CD4-positive, CD25-positive, alpha-beta regulatory T cell (primary cell): ENCODE data around the gene DENND5B. TPM values are rescaled to one million over a fixed set of nuclear protein-coding genes. Genes with fewer than 3 reads are reported as not detected.

ENCODE experiments used
- ATAC-seq, 2 donors: fragments of 150-1000 bp; cut with Tn5 transposase; one replicate each; pipeline ENCODE4 v1.10.0; 2021; ENCODE audit warnings: low read depth in 2 of 2, moderate number of reproducible peaks in 2 of 2, moderate library complexity in 1 of 2
- DNase-seq, 3 donors: peaks; one replicate each; pipeline versions ENCODE4 v3.0.0 to v3.0.0-alpha.2; 2012 to 2022; ENCODE audit warnings: mixed read lengths in 1 of 3
- H3K27ac ChIP-seq: one replicate; pipeline ENCODE4 v1.7.0; 2013; ENCODE audit warnings: mild to moderate bottlenecking, low read length; ENCODE audit not compliant: insufficient read depth, poor library complexity, severe bottlenecking
- H3K27me3 ChIP-seq: one replicate; pipeline ENCODE4 v1.7.0; 2013; ENCODE audit warnings: low read length; ENCODE audit not compliant: control insufficient read depth, insufficient read depth
- H3K36me3 ChIP-seq: one replicate; pipeline ENCODE4 v1.7.0; 2013; ENCODE audit warnings: mild to moderate bottlenecking, low read length, moderate library complexity; ENCODE audit not compliant: control insufficient read depth, insufficient read depth
- H3K4me1 ChIP-seq: 2 replicates; pipeline ENCODE4 v1.7.0; 2013; ENCODE audit warnings: mild to moderate bottlenecking, low read length; ENCODE audit not compliant: insufficient read depth, control insufficient read depth, poor library complexity, severe bottlenecking
- H3K4me3 ChIP-seq: one replicate; pipeline ENCODE4 v1.7.0; 2013; ENCODE audit warnings: low read depth, mild to moderate bottlenecking, low read length, moderate library complexity
- H3K9me3 ChIP-seq, 2 experiments: 1 replicate in 1 of 2; 2 replicates in 1 of 2; pipeline ENCODE4 v1.7.0; 2013; ENCODE audit warnings: low read length in 2 of 2, mild to moderate bottlenecking in 1 of 2, moderate library complexity in 1 of 2; ENCODE audit not compliant: control insufficient read depth in 2 of 2
- H3K27ac Mint-ChIP-seq, 3 donors: one replicate each; pipeline ENCODE4 v1.8.0; 2020 to 2022; ENCODE audit warnings: mild to moderate bottlenecking in 3 of 3, mixed read lengths in 3 of 3, moderate library complexity in 2 of 3
- H3K27me3 Mint-ChIP-seq: one replicate; pipeline ENCODE4 v1.8.0; 2022; ENCODE audit warnings: mild to moderate bottlenecking, mixed read lengths
- H3K36me3 Mint-ChIP-seq: one replicate; pipeline ENCODE4 v1.8.0; 2020; ENCODE audit warnings: mixed read lengths
- H3K4me1 Mint-ChIP-seq, 4 donors: one replicate each; pipeline ENCODE4 v1.8.0; 2020 to 2022; ENCODE audit warnings: mixed read lengths in 4 of 4, mild to moderate bottlenecking in 1 of 4
- H3K4me3 Mint-ChIP-seq, 4 donors: one replicate each; pipeline ENCODE4 v1.8.0; 2020 to 2022; ENCODE audit warnings: mild to moderate bottlenecking in 4 of 4, mixed read lengths in 4 of 4, moderate library complexity in 3 of 4
- H3K9me3 Mint-ChIP-seq, 7 donors: one replicate each; pipeline ENCODE4 v1.8.0; 2020 to 2022; ENCODE audit warnings: mixed read lengths in 7 of 7, mild to moderate bottlenecking in 3 of 7, moderate library complexity in 2 of 7
- polyA plus RNA-seq, 4 donors: library from polyadenylated mRNA; unstranded; fragments of 300-500 nt; fragmentation: Illumina TruSeq; gene quantifications; one replicate each; pipeline ENCODE4 v1.2.3, GENCODE V29; 2021
- total RNA-seq: library from RNA; stranded (reverse); gene quantifications from one replicate; pipeline ENCODE4 v1.2.3, GENCODE V29; 2022

DENND5B gene
- total and polyA plus RNA-seq, 5 donors from 2014 or later = 0.39 to 0.76 TPM; not detected in 3

DNA sequence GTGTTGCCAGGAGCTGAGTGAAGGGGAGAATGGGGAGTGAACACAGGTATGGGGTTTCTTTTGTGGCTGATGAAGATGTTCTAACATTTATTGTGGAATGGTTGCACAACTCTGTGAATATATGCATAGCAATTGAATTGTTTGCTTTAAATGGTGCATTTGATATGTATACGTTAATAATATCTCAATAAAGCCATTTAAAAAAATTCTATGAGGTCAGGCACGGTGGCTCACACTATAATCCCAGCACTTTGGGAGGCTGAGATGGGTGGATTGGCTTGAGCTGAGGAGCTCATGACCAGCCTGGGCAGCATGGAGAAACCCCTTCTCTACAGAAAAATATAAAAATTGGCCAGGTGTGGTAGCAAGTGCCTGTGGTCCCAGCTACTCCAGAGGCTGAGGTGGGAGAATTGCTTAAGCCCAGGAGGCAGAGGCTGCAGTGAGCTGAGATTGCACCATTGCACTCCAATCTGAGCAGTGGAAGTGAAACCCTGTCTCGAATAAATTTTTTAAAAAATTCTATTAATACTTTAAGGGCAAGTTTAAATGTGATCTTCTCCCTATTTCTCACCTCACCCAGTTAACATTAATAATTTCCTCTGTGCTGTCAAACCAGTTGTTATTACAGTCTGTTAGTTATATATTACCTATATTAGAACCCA lies 65.3 kb downstream of the DENND5B start:
- no peak for ATAC-seq
- no peak overlapping the region for H3K27ac ChIP-seq

DNA sequence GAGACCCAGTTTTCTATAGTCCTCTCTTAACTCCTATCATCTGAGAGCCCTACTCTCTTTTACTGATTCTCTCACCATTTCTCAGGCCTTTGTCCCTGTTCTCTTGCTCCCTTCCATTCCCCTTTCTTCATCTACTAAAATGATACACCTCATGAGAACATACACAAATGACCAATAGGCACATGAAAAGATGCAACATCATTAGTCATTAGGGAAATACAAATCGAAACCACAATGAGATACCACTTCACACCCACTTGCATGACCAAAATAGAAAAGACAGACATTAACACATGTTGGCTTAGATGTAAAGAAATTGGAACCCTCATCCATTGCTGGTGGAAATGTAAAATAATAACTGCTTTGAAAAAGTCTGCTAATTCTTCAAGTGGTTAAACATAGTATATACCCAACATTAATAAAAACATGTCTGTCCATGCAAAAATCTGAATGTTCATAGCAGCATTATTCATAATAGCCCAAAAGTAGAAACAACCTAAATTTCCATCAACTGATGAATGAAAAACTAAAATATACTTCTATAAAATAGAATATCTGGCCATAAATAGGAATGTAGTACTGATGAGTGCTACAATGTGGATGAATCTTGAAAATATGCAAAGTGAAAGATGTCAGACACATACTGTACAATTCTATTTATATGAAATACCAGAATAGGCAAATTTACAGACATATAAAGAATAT lies 66.0 kb downstream of the DENND5B start:
- H3K27ac ChIP-seq = no peak overlapping the region
- ATAC-seq = no peak
- Mint-ChIP-seq H3K4me3 (no peak overlapping the region), H3K36me3 (no peaks in the 10 kb centered on the region), H3K4me1 (peaks cover 0 to 2% (median 0%) of the 10 kb centered on the region in 4 donors), H3K27ac (no peak overlapping the region), H3K27me3 (peaks cover 14% of the 10 kb centered on the region), H3K9me3 (peaks cover 0 to 2% (median 0%) of the 10 kb centered on the region in 7 donors)
- DNase-seq = no peak
- no peak overlapping the region for H3K4me3 ChIP-seq
- H3K4me1 ChIP-seq = no peaks in the 10 kb centered on the region
- H3K9me3 ChIP-seq = no peaks in the 10 kb centered on the region
- H3K27me3 ChIP-seq = peaks cover 4% of the 10 kb centered on the region
- H3K36me3 ChIP-seq = no peaks in the 10 kb centered on the region

More for the DNA sequence above, 65.3 kb downstream of the DENND5B start:
- Histone ChIP-seq H3K9me3 (no peaks in the 10 kb centered on the region), H3K4me3 (no peak overlapping the region), H3K27me3 (peaks cover 4% of the 10 kb centered on the region), H3K36me3 (no peaks in the 10 kb centered on the region), H3K4me1 (no peaks in the 10 kb centered on the region)
- H3K27me3 Mint-ChIP-seq = peaks cover 14% of the 10 kb centered on the region
- DNase-seq = no peak
- no peak overlapping the region for H3K27ac Mint-ChIP-seq
- no peaks in the 10 kb centered on the region for H3K36me3 Mint-ChIP-seq
- peaks cover 0 to 2% (median 0%) of the 10 kb centered on the region in 4 donors for H3K4me1 Mint-ChIP-seq
- H3K9me3 Mint-ChIP-seq = peaks cover 0 to 2% (median 0%) of the 10 kb centered on the region in 7 donors
- H3K4me3 Mint-ChIP-seq = no peak overlapping the region

- no peaks in the 10 kb centered on the region for H3K9me3 ChIP-seq
- H3K27ac ChIP-seq = no peak overlapping the region
- Mint-ChIP-seq H3K36me3 (no peaks in the 10 kb centered on the region), H3K27me3 (peaks cover 14% of the 10 kb centered on the region), H3K9me3 (peaks cover 0 to 2% (median 0%) of the 10 kb centered on the region in 7 donors), H3K4me1 (peaks cover 0 to 2% (median 0%) of the 10 kb centered on the region in 4 donors), H3K27ac (no peak overlapping the region), H3K4me3 (no peak overlapping the region)
- DNase-seq (no peak), ATAC-seq (no peak)
- H3K4me3 ChIP-seq = no peak overlapping the region
- no peaks in the 10 kb centered on the region for H3K36me3 ChIP-seq
- H3K4me1 ChIP-seq = no peaks in the 10 kb centered on the region
- peaks cover 4% of the 10 kb centered on the region for H3K27me3 ChIP-seq
These were observed 67.6 kb downstream of the DENND5B start for GRCh38 chr12:31523306-31523705.

- Mint-ChIP-seq H3K27ac (no peak overlapping the region), H3K4me1 (peaks cover 0 to 2% (median 0%) of the 10 kb centered on the region in 4 donors), H3K36me3 (no peaks in the 10 kb centered on the region), H3K9me3 (peaks cover 0 to 2% (median 0%) of the 10 kb centered on the region in 7 donors), H3K4me3 (no peak overlapping the region), H3K27me3 (peaks cover 10% of the 10 kb centered on the region)
- Histone ChIP-seq H3K4me3 (no peak overlapping the region), H3K9me3 (no peaks in the 10 kb centered on the region), H3K27ac (no peak overlapping the region), H3K27me3 (peaks cover 5% of the 10 kb centered on the region), H3K4me1 (no peaks in the 10 kb centered on the region), H3K36me3 (no peaks in the 10 kb centered on the region)
- ATAC-seq (no peak), DNase-seq (no peak)
These were observed 68.3 kb downstream of the DENND5B start for GRCh38 chr12:31522607-31523006.

DNA sequence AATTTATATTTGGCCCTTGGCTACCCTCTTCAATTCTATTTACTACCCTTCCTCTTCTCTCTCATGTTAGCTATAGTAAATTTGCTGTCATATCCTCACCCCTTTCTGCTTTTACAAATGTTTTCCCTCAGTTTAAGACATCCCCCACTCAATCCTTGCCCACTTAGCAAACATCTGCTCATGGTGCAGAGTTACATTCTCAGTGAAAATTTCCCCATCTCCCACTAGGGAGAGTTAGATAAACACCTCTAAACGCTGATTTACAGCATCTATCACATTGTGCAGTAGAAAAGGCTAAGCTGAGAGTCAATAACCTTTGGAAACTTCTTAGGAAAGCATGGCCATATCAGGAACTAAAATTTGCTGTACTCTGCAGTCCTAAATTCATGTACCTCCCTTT lies 69.0 kb downstream of the DENND5B start:
- Histone ChIP-seq H3K27me3 (peaks cover 6% of the 10 kb centered on the region), H3K4me3 (no peak overlapping the region), H3K9me3 (no peaks in the 10 kb centered on the region), H3K36me3 (no peaks in the 10 kb centered on the region), H3K4me1 (no peaks in the 10 kb centered on the region), H3K27ac (no peak overlapping the region)
- Mint-ChIP-seq H3K27ac (no peak overlapping the region), H3K9me3 (peaks cover 0 to 1% (median 0%) of the 10 kb centered on the region in 7 donors), H3K27me3 (peaks cover 8% of the 10 kb centered on the region), H3K4me3 (no peak overlapping the region), H3K4me1 (peaks cover 0 to 2% (median 0%) of the 10 kb centered on the region in 4 donors), H3K36me3 (no peaks in the 10 kb centered on the region)
- no peak for DNase-seq
- no peak for ATAC-seq

DNA sequence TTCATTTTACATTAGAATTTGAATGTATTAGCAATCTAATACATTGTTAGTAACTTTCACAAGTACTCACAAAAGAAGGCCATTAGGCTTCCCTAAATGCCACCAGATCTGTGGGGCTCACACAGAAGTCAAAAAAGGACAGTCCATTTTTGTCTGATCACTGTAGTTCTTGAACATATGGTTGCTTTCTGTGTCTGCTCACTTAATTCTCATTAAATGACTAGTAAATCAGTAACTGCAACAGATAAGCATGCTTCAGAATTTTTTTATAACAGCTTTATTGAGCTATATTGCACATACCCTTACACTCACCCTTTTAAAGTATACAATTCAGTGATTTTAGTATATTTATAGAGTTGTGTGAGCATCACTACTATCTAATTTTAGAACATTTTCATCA lies 71.4 kb downstream of the DENND5B start:
- H3K9me3 ChIP-seq = no peaks in the 10 kb centered on the region
- H3K36me3 Mint-ChIP-seq = no peaks in the 10 kb centered on the region
- DNase-seq = no peak
- peaks cover 0 to 1% (median 0%) of the 10 kb centered on the region in 7 donors for H3K9me3 Mint-ChIP-seq
- no peak overlapping the region for H3K4me3 Mint-ChIP-seq
- H3K27me3 ChIP-seq = peaks cover 4% of the 10 kb centered on the region
- no peak for ATAC-seq
- no peaks in the 10 kb centered on the region for H3K36me3 ChIP-seq
- H3K4me1 Mint-ChIP-seq = no peaks in the 10 kb centered on the region
- no peaks in the 10 kb centered on the region for H3K4me1 ChIP-seq
- H3K27ac Mint-ChIP-seq = no peak overlapping the region
- peaks cover 4% of the 10 kb centered on the region for H3K27me3 Mint-ChIP-seq
- no peak overlapping the region for H3K4me3 ChIP-seq
- H3K27ac ChIP-seq = no peak overlapping the region

DNA sequence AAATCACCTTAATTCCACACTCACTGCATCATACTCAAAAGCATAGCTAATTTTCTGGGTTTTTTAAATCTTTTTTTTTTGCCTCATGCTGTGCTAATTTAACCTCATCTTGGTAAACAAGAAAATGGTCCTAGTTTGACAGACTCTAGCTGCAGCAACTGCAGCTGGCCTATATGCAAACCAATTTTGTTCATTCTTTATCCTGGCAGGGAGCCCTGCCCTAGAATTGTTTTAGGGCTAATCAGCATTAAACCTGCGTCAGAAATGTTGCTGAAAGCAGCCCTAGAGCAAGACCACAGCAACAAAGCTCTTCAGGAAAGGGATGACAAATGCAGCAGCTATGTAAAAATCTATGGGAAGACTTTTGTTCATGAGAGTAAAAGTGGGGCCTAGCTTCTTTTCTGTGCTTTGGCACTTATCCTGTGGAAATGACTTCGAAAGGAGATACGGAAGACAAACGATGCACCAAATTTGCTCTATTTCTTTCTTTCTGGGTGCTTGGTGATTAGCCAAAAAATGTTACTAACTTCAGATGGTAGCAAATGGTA lies 72.2 kb downstream of the DENND5B start:
- Mint-ChIP-seq H3K36me3 (no peaks in the 10 kb centered on the region), H3K27ac (no peak overlapping the region), H3K27me3 (peaks cover 4% of the 10 kb centered on the region), H3K4me1 (no peaks in the 10 kb centered on the region), H3K9me3 (peaks cover 0 to 1% (median 0%) of the 10 kb centered on the region in 7 donors), H3K4me3 (no peak overlapping the region)
- Histone ChIP-seq H3K4me3 (no peak overlapping the region), H3K9me3 (no peaks in the 10 kb centered on the region), H3K27me3 (peaks cover 3% of the 10 kb centered on the region), H3K4me1 (no peaks in the 10 kb centered on the region), H3K27ac (no peak overlapping the region), H3K36me3 (no peaks in the 10 kb centered on the region)
- DNase-seq (no peak), ATAC-seq (no peak)
